Measurements from ENCODE around the gene PXK.

The PXK gene

DNA sequence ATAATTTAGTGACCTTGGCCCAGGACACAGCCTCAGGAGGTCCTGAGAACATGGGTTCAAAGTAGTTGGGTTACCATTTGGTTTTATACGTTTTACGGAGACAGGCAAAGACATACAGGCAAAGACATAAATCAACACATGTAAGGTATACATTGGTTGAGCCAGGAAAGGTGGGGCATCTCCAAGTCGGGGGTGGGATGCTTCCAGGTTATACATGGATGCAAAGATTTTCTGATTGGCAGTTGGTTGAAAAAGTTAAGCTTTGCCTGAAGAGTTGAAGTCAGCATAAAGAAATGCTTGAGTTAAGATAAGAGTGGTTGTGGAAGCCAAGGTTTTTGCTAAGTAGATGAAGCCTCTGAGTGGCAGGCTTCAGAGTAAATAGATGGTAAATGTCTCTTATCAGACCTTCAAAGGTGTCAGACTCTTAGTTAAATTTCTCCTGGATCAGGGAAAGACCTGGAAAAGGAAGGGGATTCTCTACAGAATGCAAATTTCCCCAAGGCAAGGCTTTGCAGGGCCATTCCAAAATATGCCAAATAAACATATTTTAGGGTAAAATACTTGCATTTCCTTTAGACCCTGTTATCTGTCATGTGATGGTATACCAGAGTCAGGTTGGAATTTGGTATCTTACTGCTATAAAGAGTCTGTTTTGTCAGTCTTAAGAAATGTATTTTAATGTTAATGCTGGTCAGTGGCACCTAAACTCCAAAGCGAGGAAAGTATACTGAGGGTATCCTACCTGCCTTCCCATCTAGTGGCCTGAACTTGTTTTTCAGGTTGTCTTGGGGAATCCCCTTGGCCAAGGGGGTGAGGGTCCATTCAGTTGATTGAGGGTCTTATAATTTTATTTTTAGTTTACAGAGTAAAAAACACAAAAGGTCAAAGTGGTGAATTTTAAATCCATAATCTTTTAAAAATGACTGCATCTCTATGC, 109.1 kb downstream of the PXK start:
- no peak for DNase-seq (ENCODE audit: low read depth, low spot score)
- H3K27ac ChIP-seq = no peak overlapping the region

DNA sequence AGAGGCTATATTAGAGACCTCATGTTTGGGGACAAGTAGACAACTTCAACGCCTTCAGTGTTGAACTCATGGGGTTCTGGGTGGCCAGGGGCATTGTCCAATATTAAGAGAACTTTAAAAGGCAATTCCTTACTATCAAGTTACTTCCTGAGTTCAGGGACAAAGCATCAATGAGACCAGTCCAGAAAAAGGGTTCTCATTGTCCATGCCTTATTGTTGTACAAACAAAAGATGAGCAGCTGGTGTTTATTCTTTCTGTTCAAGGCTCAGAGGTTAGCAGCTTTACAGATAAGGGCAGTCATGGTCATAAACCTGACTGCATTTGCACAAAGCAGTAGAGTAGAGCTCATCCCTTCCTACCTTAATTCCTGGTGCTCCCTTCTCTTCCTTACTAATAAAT, 119.5 kb downstream of the PXK start:
- DNase-seq (ENCODE audit: low read depth, low spot score) = no peak
- H3K27ac ChIP-seq = no peak overlapping the region

DNA sequence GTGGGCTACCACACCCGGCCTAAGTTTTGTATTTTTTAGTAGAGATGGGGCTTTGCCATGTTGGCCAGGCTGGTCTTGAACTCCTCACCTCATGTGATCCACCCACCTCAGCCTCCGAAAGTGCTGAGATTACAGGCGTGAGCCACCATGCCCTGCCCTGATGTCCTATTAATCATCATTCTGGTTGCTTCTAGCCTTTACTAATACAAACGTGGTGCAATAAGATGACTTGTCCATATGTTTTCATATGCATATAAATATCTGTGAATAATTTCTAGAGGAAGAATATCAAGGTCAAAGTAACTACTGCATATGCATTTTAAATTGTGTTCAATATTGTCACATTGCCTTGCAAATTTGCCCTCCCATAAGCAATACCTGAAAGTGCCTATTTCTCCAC, 126.5 kb downstream of the PXK start:
- no peak for DNase-seq (ENCODE audit: low read depth, low spot score)
- no peak overlapping the region for H3K27ac ChIP-seq

DNA sequence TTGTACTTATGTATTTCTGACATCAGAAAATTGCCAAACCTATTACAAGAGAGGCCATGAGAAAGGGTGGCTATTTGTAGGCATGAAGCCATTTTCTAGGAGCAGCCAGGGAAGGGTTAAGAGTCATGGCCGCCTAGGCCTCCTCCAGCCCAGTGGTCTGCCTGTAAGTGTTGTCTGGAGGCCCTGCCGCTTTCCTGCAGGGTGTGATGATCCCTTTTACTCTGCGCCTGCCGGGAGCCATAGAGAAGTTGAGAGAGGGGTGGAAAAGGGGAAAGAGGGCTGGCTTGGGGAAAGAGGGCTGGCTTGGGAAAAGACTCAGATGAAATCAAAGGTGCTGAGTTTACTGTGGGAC, 130.1 kb downstream of the PXK start:
- no peak for DNase-seq (ENCODE audit: low read depth, low spot score)
- H3K27ac ChIP-seq = no peak overlapping the region

DNA sequence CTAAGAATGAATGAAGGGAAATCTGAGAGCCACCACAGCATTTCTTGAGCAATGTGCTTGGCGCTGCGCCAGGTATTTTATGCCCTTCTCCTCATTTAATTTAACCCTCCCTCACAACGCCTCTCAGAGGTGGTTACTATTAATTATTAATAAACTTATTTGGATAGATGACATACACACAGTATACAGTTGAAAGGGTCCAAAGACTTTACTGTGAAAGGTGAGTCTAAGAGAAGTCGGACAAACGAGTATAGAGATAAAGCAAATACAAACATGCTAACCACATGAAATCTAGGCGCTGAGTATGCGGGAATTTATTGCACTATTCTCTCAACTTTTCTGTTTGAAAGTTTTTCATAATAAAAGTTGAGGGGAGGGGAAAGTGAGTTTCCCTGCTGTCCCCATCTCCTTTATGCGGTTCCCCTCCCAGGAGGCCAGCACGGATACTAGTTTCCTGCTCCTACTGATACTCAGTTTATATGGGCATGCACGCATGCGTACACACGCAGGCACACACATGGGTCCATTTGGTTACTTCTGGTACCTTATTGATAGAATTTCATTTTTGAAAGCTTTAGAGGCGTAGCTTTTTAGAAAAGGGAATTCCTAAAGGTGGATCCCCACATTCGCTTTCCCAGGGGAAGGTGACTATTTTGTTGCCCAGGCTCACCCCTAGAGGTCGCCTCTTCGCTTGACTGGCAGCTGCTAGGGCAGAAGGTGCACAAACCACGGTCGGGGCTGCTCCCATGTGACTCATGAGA, 130.7 kb downstream of the PXK start:
- peak; percentile 59 for DNase-seq (ENCODE audit: low read depth, low spot score)
- no peak overlapping the region for H3K27ac ChIP-seq

DNA sequence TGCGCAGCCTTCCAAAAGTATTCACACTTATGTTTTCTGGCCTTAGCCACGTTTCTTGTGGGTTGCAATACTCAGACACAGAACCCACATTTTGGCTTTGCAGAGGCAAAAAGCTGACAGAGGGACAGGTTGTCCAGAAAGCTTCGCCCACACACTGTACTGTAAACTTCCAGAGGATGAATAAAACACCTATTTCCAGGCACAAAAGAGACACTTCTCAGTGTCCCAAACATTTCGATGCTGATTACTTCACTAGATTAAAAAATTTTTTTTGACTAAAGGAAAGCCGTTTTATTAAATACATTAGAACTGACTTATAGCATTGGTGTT, 131.2 kb downstream of the PXK start:
- no peak for DNase-seq (ENCODE audit: low read depth, low spot score)
- H3K27ac ChIP-seq = no peak overlapping the region

DNA sequence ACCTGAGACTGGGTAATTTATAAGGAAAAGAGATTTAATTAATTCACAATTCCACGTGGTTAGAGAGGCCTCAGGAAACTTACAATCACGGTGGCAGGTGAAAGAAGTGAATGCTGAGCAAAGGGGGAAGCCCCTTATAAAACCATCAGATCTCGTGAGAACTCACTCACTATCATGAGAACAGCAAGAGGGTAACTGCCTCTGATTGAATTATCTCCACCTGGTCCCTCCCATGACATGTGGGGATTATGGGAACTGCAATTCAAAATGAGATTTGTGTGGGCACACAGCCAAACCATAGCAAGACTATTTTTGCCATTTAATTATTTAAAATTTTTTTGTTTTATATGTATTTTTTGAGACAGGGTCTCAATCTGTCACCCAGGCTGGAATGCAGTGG, 132.2 kb downstream of the PXK start:
- H3K27ac ChIP-seq = no peak overlapping the region
- DNase-seq (ENCODE audit: low read depth, low spot score) = no peak

DNA sequence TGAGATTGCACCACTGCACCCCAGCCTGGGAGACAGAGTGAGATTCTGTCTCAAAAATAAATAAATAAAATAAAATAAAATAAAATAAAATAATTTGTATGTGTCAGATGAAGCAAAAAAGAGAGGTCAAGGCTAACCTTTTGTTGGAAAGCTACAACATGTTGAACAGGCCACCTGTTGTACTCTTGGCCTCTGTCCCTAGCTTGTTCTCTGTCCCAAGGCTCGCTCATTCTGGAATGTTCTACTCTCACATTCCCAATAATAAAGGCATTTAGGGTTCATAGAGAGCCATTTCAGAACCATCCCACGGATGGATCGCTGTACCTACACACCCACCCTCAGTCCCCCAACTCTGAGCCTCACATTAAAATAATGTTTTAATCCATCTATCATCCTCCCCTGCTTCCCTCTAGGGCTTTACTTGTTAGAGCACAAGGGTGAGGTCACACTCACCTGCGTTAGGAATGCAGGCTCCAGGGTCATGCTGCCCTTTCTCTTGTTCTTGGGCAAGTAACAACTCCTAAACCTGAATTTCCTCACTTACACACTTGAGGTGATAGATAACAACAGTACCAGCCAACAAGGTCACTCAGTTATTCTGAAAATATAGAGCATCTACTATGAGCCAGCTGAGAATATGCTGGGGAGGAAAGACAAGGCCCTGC, 134.3 kb downstream of the PXK start:
- no peak overlapping the region for H3K27ac ChIP-seq
- DNase-seq (ENCODE audit: low read depth, low spot score) = no peak

DNA sequence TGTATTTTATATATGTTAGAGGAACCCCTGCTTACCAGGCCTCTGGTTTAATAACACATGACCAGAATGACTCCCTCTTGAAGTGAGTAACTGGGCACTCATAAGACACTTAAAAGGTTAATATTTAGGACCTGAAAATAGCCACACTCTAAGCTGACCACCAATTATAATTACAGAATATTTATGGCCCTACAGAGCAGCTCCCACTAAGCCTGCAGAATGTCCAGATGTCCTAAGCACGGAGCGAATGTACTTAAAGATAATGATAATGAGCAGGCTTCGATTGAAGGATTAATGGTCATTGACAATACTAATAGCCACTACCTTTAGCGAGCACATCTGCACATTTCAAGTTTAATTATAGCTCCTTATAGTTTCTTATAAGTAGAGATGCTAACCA, 136.4 kb downstream of the PXK start:
- no peak for DNase-seq (ENCODE audit: low read depth, low spot score)
- H3K27ac ChIP-seq = no peak overlapping the region

DNA sequence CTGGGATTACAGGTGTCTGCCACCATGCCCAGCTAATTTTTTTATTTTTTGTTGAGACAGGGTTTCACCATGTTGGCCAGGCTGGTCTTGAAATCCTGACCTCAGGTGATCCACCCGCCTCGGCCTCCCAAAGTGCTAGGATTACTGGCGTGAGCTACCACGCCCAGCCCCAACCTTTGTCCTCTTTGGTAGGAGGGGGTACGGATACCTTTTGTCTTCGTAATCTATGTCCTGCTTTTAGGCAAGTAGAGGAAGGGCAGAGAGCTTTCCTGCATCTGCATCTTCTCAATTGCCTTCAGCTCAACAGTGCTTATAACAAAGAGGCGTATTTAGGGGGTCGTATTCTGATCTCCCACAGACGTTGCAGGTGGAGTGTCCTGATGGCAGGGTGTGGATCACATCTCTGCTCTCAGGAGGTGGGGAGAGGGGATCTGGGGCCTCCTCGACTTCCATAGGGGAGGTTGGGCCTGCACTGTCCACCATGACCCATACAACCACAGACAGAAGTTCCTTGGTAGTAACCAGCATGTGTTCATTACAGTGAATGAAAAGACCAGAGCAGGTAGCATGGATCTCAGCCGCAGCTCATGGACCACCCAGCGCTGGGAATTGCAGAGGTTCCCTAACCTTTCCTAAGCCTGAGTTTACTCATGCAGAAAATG, 137.8 kb downstream of the PXK start:
- H3K27ac ChIP-seq = no peak overlapping the region
- no peak for DNase-seq (ENCODE audit: low read depth, low spot score)

DNA sequence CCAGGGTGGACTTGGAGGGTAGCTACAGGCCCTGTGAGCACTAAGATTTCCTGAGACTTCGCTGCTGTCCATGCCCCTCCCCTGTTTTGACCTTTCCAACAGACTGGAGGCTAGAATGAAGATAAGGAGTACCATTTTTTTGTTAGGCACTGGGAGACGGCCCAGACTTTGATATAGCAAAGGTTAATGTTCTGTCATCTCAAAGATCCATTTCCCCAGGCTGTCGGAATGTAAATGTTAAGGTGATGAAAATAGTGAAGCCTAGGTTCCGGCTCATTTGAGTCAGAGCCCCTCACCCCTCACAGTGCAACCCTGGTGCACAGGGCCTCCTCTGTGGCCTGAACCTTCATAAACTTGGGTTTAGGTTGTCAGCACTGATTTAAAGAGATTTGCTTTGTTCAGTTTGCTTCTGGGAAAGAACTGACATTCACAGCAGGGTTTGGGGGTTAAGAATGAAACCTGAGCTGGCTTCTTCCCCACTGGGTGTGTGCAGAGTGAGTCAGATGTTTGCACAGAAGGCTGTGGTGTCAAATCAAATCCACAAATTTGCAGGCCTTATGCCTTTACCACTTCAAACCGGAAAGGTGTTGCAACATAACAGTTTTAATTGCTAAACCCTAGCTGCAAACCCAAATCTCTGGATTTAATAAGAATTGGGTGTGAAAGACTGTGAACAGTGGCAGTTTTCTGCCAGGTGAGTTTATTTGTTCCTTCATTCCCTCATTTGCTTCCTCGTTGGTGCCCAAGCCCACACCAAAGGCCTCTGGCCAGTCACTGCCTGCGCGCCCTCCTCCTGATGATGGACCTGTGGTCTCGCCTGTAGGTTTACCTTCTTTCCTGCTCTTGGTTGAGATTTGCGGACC, 138.6 kb downstream of the PXK start:
- peak; percentile 84 for DNase-seq (ENCODE audit: low read depth, low spot score)
- peak overlapping the region; percentile 21 for H3K27ac ChIP-seq

DNA sequence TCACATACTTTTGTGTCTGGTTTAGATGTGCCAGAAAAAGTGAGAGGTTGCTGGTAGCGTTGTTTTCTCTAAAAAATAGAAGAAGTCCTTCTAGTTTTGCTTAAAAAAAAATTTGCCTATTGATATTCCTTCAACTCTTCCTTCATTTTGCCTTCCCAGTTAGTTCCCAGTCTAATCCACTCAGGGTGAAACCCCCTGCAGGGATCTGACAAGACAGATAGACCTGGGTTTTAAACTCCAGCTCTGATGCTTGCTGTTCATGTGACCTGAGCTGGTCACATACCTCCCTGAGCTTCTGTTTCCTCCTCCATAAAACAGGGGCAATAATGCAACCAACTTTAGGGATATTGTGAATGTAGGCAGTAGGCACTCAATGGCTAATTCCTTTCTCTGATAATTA, 140.6 kb downstream of the PXK start:
- no peak for DNase-seq (ENCODE audit: low read depth, low spot score)
- no peak overlapping the region for H3K27ac ChIP-seq

DNA sequence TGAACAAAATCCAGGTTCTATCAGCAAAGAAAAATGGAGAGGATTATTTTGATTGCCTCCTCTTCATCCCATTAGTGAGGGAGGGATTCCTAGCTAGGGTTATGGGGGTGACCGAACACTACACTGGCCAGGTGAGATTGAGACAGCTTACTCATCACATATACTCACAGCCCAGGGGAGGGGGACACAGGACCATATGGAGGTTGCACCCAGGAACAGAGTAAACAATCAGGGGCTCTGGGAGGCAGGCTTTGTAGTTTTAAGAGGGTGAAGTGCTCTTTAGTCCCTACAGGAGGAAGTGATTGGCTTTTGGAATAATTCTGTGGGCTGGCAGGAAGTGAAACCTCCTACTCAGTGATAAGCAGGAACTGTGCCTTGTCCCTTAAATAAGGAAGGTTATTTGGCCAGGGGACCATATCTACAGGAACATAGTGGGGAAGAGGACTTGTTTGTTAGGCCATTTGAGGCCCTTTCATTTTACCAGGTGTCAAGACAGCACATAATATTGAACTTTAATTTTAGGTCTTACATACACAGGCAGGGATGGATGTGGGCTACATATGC, 141.7 kb downstream of the PXK start:
- no peak overlapping the region for H3K27ac ChIP-seq
- no peak for DNase-seq (ENCODE audit: low read depth, low spot score)

DNA sequence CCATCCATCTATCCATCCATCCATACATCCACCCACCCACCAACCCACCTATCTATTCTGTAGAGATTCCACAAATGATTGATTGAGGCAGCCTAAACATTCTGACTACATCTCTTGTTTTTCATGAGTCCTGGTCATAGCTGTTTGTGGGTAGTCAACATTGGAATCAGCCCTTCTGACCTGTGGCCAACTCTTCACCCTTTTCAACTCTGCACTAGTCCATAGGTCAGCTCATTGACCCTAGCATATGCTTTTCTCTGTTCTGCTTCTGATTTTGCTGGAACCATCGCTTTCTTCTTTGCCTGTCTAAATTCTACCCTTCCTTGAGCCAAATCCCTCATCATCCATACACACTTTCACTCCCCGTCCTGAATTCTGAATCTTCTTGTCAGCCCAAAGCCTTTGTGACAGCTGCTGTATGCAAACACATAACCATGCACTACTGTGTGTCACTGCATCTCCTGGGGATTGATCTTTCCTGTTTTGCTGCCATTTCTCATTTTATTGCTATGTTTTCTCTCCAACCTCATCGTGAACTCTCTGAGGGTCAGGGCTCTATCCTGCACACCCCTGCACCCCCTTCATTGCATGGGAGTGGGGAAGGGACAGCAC, 142.4 kb downstream of the PXK start:
- H3K27ac ChIP-seq = no peak overlapping the region
- no peak for DNase-seq (ENCODE audit: low read depth, low spot score)

Measured in epithelial cell of prostate (primary cell).